ENCODE measurements around the gene RNU5B-1.

RNU5B-1 gene

DNA sequence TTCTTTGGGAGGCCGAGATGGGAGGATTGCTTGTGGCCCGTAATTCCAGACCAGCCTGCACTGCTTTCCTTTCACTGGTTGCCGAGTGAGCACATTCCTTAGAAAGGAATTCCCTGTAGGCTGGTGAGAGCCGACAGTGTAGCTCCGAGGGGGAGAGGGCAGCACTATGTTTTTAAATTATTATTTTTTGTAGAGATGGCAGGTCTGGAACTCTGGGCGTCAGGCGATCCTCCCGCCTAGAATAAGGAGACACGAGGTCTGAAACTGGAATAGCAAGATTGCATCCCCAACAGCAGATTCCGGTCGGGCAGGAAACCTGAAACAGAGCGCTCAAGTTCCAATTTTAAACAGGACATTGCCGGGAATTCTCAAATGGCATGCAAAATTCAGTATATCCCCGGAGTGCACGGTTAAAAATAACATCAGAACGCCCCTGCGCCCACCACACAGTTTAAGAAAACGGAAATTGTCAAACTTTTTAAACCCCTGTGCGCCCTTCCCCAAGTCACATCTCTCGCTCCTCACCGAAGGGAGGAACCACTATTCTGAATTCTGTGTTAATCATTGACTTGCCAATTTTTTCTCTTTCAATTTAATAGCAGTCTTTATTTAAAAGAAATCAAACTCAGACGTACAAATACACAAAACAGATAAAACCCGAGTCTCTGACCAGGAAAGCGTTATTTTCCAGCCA, 643 bp upstream of the RNU5B-1 start:
- H3K9me3 ChIP-seq, result no peaks in the 10 kb centered on the region
- in situ Hi-C loops (cut with MboI; ENCODE audit: low sequenced_read_pairs), result no loop called here
- H3K27me3 ChIP-seq (ENCODE audit: low read depth), result no peaks in the 10 kb centered on the region
- DNase-seq (ENCODE audit: low spot score in 2 of 2), result peak; percentile 84 to 86
- H3K36me3 ChIP-seq (replicated peaks), result no peaks in the 10 kb centered on the region
- H3K4me1 ChIP-seq, result peaks cover 17% of the 10 kb centered on the region
- peak overlapping the region; percentile 8 for H3K4me3 ChIP-seq

DNA sequence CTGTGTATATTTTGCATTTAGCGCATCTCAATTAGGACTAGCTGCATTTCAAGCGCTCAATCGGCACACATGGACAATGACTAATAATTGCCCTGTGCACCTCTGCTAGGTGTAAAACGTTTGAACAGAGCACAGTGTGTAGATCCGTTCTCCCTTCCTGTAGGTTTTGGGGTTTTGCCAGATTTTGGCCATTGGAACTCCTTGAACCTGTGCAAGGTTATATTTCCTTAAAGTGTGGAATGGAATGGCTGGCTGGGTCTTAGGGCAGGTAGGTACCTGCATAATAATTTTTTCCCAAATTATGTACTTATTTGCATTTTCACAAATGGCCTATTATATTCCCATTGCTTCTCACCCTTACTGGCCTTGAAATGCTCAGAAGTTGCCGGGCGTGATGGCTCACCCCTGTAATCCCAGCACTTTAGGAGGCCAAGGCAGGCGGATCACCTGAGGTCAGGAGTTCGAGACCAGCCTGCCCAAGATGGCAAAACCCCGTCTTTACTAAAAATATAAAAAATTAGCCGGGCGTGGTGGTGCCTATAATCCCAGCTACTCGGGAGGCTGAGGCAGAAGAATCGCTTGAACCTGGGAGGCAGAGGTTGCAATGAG, 777 bp downstream of the RNU5B-1 start:
- no peaks in the 10 kb centered on the region for H3K36me3 ChIP-seq (replicated peaks)
- in situ Hi-C loops (cut with MboI; ENCODE audit: low sequenced_read_pairs), result no loop called here
- H3K9me3 ChIP-seq, result no peaks in the 10 kb centered on the region
- no peaks in the 10 kb centered on the region for H3K27me3 ChIP-seq (ENCODE audit: low read depth)
- H3K4me3 ChIP-seq, result peak overlapping the region; percentile 0; the same call in 1 of the 2 replicates
- peak in 1 of 2 experiments; percentile 85 for DNase-seq (ENCODE audit: low spot score in 2 of 2)
- peaks cover 17% of the 10 kb centered on the region for H3K4me1 ChIP-seq

DNA sequence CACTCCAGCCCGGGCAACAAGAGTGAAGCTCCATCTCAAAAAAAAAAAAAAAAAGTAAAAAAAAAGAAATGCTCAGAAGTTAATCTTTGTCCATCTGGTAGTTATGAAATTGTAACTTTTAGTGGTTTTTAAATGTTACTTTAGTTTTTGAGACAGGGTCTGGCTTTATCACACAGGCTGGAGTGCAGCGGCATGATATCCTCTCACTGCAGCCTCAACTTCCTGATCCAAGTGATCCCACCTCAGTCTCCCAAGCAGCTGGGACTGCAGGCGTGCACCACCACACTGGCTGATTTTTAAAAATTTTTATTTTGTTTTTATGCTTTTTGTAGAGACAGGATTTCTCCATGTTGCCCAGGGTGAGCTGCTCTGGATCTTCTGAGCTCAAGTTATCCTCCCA, 1.3 kb downstream of the RNU5B-1 start:
- Histone ChIP-seq H3K4me1 (peaks cover 17% of the 10 kb centered on the region), H3K36me3 (replicated peaks) (no peaks in the 10 kb centered on the region), H3K27me3 (ENCODE audit: low read depth) (no peaks in the 10 kb centered on the region), H3K4me3 (no peak overlapping the region; the same call in 1 of the 2 replicates), H3K9me3 (no peaks in the 10 kb centered on the region)
- peak in 1 of 2 experiments; percentile 60 for DNase-seq (ENCODE audit: low spot score in 2 of 2)
- in situ Hi-C loops (cut with MboI; ENCODE audit: low sequenced_read_pairs), result no loop called here

DNA sequence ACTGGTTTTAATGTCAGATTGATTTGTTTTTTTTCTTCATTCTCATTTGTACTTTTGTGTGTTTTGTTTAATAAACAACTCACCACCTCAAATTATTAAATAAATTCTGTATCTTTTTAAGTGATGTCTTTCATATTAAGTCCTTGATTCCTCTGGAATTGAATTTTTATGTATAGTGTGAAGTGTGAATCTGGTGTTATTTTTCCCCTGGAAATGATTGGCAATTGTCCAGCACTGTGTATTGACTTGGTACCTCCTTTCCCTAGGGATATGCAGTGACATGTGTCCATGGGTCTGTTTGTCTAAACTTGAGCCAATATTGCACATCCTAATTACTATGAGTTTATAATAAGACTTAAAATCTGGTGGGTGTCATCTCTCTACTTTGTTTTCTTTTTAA, 2.1 kb downstream of the RNU5B-1 start:
- no peak overlapping the region for H3K4me3 ChIP-seq
- peaks cover 17% of the 10 kb centered on the region for H3K4me1 ChIP-seq
- no peaks in the 10 kb centered on the region for H3K9me3 ChIP-seq
- no peaks in the 10 kb centered on the region for H3K36me3 ChIP-seq (replicated peaks)
- no peaks in the 10 kb centered on the region for H3K27me3 ChIP-seq (ENCODE audit: low read depth)
- in situ Hi-C loops (cut with MboI; ENCODE audit: low sequenced_read_pairs), result no loop called here
- DNase-seq (ENCODE audit: low spot score in 2 of 2), result peak in 1 of 2 experiments; percentile 17

DNA sequence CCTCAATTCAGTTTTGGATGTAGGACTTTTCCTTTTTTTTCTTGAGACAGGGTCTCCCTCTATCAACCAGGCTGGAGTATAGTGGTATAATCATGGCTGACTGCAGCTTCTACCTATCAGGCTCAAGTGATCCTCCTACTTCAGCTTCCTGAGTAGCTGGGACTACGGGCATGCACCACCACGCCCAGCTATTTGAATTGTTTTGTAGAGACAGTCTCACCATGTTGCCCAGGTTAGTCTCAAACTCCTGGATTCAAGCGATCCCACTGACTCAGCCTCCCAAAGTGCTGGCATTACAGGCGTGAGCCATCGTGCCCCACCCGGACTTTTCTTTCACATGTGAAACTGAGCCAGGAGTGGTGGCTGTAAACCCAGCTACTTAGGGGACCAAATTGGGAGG, 3.5 kb downstream of the RNU5B-1 start:
- in situ Hi-C loops (cut with MboI; ENCODE audit: low sequenced_read_pairs), result no loop called here
- no peak overlapping the region for H3K4me3 ChIP-seq
- DNase-seq (ENCODE audit: low spot score in 2 of 2), result no peak
- H3K9me3 ChIP-seq, result no peaks in the 10 kb centered on the region
- peaks cover 17% of the 10 kb centered on the region for H3K4me1 ChIP-seq
- no peaks in the 10 kb centered on the region for H3K36me3 ChIP-seq (replicated peaks)
- no peaks in the 10 kb centered on the region for H3K27me3 ChIP-seq (ENCODE audit: low read depth)

DNA sequence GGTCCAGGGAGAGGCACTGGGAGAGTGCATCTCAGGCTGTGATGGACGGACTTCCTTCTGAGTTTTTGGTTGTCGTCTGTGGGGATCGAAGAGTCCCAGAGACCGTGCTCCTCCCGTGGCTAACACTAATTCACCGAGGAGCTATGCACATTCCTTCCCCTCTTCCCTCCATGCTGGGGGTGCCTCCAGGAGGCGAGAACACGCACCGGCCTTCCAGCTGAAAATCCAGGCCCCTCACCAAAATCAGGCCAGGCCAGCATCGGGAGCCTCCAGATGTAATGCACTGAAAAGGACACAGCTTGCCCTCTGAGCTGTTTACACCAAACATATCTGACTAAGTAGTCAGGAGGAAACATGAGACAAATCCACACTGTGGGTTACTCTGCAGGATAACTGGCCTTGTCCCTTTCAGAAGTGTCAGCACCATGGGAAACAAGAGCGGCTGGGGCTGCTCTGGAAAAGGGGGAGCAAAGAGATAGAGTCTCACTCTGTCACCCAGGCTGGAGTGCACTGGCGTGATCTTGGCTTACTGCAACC, 5.5 kb downstream of the RNU5B-1 start:
- Histone ChIP-seq H3K4me3 (no peak overlapping the region), H3K4me1 (peaks cover 7% of the 10 kb centered on the region; the same call in 1 of the 2 replicates), H3K9me3 (no peaks in the 10 kb centered on the region), H3K27me3 (ENCODE audit: low read depth) (no peaks in the 10 kb centered on the region), H3K36me3 (replicated peaks) (no peaks in the 10 kb centered on the region)
- no peak for DNase-seq (ENCODE audit: low spot score in 2 of 2)
- in situ Hi-C loops (cut with MboI; ENCODE audit: low sequenced_read_pairs), result loop anchor here (10.0 kb wide), 1 partner anchor 305 kb away; the partner anchor contains the start of gene INTS14

DNA sequence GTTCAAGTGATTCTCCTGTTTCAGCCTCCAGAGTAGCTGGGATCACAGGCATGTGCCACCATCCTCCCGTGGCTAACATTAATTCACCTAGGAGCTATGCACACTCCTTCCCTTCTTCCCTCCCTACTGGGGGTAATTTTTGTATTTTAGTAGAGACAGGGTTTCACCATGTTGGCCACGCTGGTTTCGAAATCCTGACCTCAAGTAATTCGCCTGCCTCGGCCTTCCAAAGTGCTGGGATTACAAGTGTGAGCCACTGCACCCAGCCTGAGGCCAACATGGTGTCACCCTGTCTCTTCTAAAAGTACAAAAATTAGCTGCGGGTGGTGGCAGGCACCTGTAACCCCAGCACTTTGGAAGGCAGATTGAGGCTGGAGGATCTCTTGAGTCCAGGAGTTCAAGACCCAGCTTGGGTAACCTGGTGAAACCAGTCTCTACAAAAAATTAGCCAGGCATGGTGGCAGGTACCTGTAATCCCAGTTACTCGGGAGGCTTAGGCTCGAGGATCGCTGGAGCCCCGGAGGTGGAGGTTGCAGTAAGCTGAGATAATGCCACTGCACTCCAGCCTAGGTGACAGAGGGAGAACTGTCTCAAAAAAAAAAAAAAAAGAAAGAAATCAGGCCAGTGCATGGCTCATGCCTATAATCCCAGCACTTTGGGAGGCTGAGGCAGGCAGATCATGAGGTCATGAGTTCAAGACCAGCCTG, 6.1 kb downstream of the RNU5B-1 start:
- DNase-seq (ENCODE audit: low spot score in 2 of 2), result no peak
- Histone ChIP-seq H3K4me3 (no peak overlapping the region), H3K27me3 (ENCODE audit: low read depth) (no peaks in the 10 kb centered on the region), H3K9me3 (no peaks in the 10 kb centered on the region), H3K4me1 (peaks cover 7% of the 10 kb centered on the region; the same call in 1 of the 2 replicates), H3K36me3 (replicated peaks) (no peaks in the 10 kb centered on the region)
- in situ Hi-C loops (cut with MboI; ENCODE audit: low sequenced_read_pairs), result loop anchor here (10.0 kb wide), 1 partner anchor 304 kb away; the partner anchor contains the start of gene INTS14

DNA sequence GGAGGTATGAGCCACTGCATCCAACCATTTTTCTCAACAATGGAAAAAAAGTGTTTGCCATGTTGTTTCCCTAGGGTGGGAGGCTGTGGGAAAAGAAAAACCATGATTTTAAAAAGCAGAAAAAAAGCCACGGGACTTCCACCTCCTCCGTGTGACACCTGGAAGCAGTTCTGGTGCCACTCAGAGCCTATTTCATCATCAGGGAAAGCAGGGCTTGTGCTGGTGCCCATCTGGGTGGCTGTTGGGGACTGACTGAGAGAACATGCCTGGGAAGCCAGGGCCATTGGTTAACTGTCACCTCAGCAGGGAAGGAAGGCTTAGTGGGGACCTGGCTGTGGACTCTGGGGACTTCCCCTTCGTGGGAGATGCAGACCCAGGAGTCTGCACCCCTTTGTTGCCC, 7.3 kb downstream of the RNU5B-1 start:
- in situ Hi-C loops (cut with MboI; ENCODE audit: low sequenced_read_pairs), result loop anchor here (10.0 kb wide), 1 partner anchor 303 kb away; the partner anchor contains the start of gene INTS14
- no peak for DNase-seq (ENCODE audit: low spot score in 2 of 2)
- H3K4me1 ChIP-seq, result no peaks in the 10 kb centered on the region
- H3K27me3 ChIP-seq (ENCODE audit: low read depth), result no peaks in the 10 kb centered on the region
- H3K9me3 ChIP-seq, result no peaks in the 10 kb centered on the region
- no peak overlapping the region for H3K4me3 ChIP-seq
- H3K36me3 ChIP-seq (replicated peaks), result no peaks in the 10 kb centered on the region

DNA sequence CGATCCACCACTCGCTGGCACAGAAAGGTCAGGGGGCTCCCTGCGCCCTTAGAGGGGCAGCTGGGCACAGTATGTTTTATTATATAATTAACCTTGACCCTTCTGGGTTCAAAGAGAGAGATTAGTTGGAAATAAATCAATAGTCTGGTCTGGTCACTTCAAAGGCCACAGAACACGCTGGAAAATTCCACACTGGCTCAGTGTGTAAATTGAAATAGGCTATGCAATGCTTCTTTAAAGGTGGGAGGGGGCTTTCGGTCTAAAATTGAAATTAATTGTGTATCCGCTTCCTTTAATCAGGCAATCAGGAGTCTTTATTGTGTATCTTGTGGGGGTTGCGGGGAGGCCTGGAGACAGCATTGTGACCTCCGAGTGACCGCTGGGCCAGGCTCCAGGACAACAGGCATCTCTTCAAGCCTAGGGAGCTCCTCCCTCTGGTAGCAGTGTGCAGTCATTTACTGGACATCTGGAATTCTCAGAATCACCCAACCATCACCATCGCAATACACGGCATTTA, 8.0 kb downstream of the RNU5B-1 start:
- Histone ChIP-seq H3K4me3 (no peak overlapping the region), H3K27me3 (ENCODE audit: low read depth) (no peaks in the 10 kb centered on the region), H3K9me3 (no peaks in the 10 kb centered on the region), H3K4me1 (no peaks in the 10 kb centered on the region), H3K36me3 (replicated peaks) (no peaks in the 10 kb centered on the region)
- no peak for DNase-seq (ENCODE audit: low spot score in 2 of 2)
- in situ Hi-C loops (cut with MboI; ENCODE audit: low sequenced_read_pairs), result loop anchor here (10.0 kb wide), 1 partner anchor 302 kb away; the partner anchor contains the start of gene INTS14

DNA sequence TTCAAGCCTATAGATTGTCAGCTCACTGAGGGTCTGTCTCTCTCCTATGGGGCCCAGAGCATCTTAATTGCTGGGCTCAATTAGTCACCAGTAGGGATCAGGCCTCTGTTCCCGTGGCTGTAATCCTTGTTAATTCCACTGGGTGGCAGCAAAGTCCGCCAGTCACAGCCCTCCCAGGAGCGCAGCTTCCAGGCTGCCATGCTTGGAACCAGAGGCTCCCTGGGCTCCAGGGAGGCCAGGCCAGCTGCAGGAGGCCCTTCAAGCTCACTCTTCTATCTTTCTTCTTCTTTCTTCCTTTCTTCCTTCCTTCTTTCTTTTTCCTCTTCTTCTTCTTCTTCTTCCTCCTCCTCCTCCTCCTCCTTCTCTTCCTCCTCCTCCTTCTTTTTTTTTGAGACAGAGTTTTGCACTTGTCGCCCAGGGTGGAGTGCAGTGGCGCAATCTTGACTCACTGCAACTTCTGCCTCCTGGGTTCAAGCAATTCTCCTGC, 14.4 kb downstream of the RNU5B-1 start:
- Histone ChIP-seq H3K36me3 (replicated peaks) (no peaks in the 10 kb centered on the region), H3K4me3 (no peak overlapping the region), H3K9me3 (no peaks in the 10 kb centered on the region), H3K4me1 (no peaks in the 10 kb centered on the region), H3K27me3 (ENCODE audit: low read depth) (no peaks in the 10 kb centered on the region)
- peak; percentile 94 to 95 for DNase-seq (ENCODE audit: low spot score in 2 of 2)
- in situ Hi-C loops (cut with MboI; ENCODE audit: low sequenced_read_pairs), result loop anchor here (5.0 to 10.0 kb wide), 2 partner anchors 63 to 296 kb away; partner anchors contain the start of gene INTS14

DNA sequence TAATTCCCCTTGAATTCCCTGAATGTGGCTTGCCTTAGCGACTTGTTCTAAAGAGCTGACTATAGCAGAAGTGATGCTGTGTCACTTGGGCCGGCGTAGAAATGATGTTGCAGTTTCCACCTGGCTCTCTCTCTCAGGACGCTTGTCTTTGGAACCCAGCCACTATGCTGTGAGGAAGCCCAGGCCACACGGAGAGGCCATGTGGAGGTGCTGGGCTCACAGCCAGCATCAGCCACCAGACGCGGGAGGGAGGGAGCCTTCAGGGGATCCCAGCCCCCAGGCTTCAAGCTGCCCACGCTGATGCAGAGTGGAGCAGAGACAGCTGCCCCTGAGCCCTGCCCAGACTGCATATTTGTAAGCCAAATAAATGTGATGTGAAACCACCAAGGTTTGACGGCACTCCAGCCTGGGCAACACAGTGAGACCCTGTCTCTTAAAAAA, 18.6 kb downstream of the RNU5B-1 start:
- in situ Hi-C loops (cut with MboI; ENCODE audit: low sequenced_read_pairs), result no loop called here
- DNase-seq (ENCODE audit: low spot score in 2 of 2), result no peak
- no peaks in the 10 kb centered on the region for H3K27me3 ChIP-seq (ENCODE audit: low read depth)

DNA sequence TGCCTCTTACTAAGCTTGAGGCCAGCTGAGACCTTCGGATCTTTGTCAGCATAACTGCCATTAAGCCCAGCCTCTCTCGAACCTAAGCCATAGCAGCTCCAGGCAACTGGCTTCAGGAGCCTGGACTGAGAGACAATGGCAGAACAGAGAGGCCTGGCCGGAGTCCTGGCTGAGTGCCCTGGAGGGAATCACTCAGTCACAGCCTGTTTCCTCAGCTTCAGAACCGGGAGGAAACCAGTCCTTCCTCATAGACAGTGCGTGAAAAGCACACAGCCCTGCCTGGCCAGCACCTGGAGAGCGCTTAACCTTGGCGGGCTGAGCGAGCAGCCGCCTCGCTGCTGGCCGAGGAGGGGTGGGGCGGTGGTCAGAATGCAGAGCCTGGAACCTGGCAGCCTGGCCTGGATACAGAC, 21.6 kb downstream of the RNU5B-1 start:
- Histone ChIP-seq H3K9me3 (no peaks in the 10 kb centered on the region), H3K27me3 (ENCODE audit: low read depth) (no peaks in the 10 kb centered on the region), H3K4me1 (no peaks in the 10 kb centered on the region), H3K36me3 (replicated peaks) (peaks cover 21% of the 10 kb centered on the region), H3K4me3 (no peak overlapping the region)
- in situ Hi-C loops (cut with MboI; ENCODE audit: low sequenced_read_pairs), result no loop called here
- no peak for DNase-seq (ENCODE audit: low spot score in 2 of 2)

More for the DNA sequence above, 18.6 kb downstream of the RNU5B-1 start:
- Histone ChIP-seq H3K4me1 (no peaks in the 10 kb centered on the region), H3K4me3 (no peak overlapping the region), H3K36me3 (replicated peaks) (no peaks in the 10 kb centered on the region), H3K9me3 (no peaks in the 10 kb centered on the region)

DNA sequence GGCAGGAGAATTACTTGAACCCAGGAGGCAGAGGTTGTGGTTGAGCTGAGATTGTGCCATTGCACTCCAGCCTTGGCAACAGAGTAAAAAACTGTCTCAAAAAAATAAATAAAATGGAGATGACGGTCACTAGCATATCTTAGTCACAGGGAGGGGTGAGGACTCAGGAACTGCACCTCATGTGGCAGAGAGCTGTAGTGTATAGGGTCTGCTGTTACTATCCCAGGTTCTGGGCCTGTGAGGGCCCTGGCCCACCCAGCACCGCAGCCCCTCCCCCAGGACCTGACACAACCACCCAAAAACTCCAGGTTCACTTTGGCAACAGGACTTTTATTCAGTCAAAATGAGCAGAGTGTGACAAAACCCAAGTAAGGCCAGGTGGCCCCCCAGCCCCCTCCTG, 22.3 kb downstream of the RNU5B-1 start:
- in situ Hi-C loops (cut with MboI; ENCODE audit: low sequenced_read_pairs), result no loop called here
- H3K27me3 ChIP-seq (ENCODE audit: low read depth), result no peaks in the 10 kb centered on the region
- H3K36me3 ChIP-seq (replicated peaks), result peaks cover 27% of the 10 kb centered on the region
- H3K4me3 ChIP-seq, result no peak overlapping the region
- no peaks in the 10 kb centered on the region for H3K4me1 ChIP-seq
- no peaks in the 10 kb centered on the region for H3K9me3 ChIP-seq
- no peak for DNase-seq (ENCODE audit: low spot score in 2 of 2)
